PC-3 (cell line): ENCODE data around the gene HSFX2. TPM values are rescaled to one million over a fixed set of nuclear protein-coding genes. Genes with fewer than 3 reads are reported as not detected.
A peak's percentile ranks its signal among the peaks of the same experiment; 100 is the strongest.

Source experiments
- ATAC-seq: fragments of 200-7000 bp; cut with Tn5 transposase; 2 replicates; pipeline ENCODE4 v1.9.1; 2020; ENCODE audit warnings: mild to moderate bottlenecking, moderate library complexity
- BruUV-seq: library from RNA; stranded (reverse); fragments of 400-500 nt; replicated peaks from 2 replicates; lab custom pipeline; 2021; lab: Mats Ljungman, UMichigan
- CTCF ChIA-PET: fragments of 300-600 bp; sonication (Branson Sonifier 250); formaldehyde crosslinking; loops from one replicate; lab custom pipeline; 2022; ENCODE audit warnings: antibody characterized with exemption; lab: Charles Lee
- POLR2A ChIA-PET: fragments of 300-600 bp; sonication (Branson Sonifier 250); formaldehyde crosslinking; loops from one replicate; lab custom pipeline; 2022; ENCODE audit warnings: antibody characterized with exemption; ENCODE audit not compliant: unreplicated experiment; lab: Charles Lee
- DNase-seq: peaks from one replicate; pipeline ENCODE4 v3.0.0-alpha.2; 2015
- H2AFZ ChIP-seq: fragments of 300-600 bp; sonication (generic); 2 replicates; pipeline ENCODE4 v1.6.0; 2016; ENCODE audit warnings: antibody characterized with exemption, low read length
- H3F3A ChIP-seq: fragments of 300-600 bp; sonication (generic); one replicate; pipeline ENCODE4 v1.6.0; 2017; ENCODE audit warnings: antibody characterized with exemption, low read length, control low read depth, mild to moderate bottlenecking; ENCODE audit not compliant: unreplicated experiment
- H3K27ac ChIP-seq: fragments of 300-600 bp; sonication (generic); 2 replicates; pipeline ENCODE4 v1.5.1; 2016; ENCODE audit warnings: mild to moderate bottlenecking, low read length
- H3K27me3 ChIP-seq: fragments of 300-600 bp; sonication (generic); 2 replicates; pipeline ENCODE4 v1.6.1; 2016; ENCODE audit warnings: low read length, mixed read lengths
- H3K36me3 ChIP-seq: fragments of 300-600 bp; sonication (generic); 2 replicates; pipeline ENCODE4 v1.6.1; 2016; ENCODE audit warnings: low read depth, mixed run types, low read length, mixed read lengths
- H3K4me1 ChIP-seq: fragments of 300-600 bp; sonication (generic); 2 replicates; pipeline ENCODE4 v1.5.1; 2016; ENCODE audit warnings: low read length; ENCODE audit not compliant: insufficient read depth
- H3K4me2 ChIP-seq: fragments of 300-600 bp; sonication (generic); 2 replicates; pipeline ENCODE4 v1.6.0; 2016; ENCODE audit warnings: low read length
- H3K4me3 ChIP-seq: fragments of 300-600 bp; sonication (generic); 2 replicates; pipeline ENCODE4 v1.5.1; 2016; ENCODE audit warnings: mild to moderate bottlenecking, low read length, mixed read lengths
- H3K79me2 ChIP-seq: fragments of 300-600 bp; sonication (generic); 2 replicates; pipeline ENCODE4 v1.6.1; 2017; ENCODE audit warnings: low read length, mixed read lengths
- H3K9ac ChIP-seq: fragments of 300-600 bp; sonication (generic); 2 replicates; pipeline ENCODE4 v1.6.0; 2016; ENCODE audit warnings: mild to moderate bottlenecking, low read length
- H3K9me2 ChIP-seq: fragments of 300-600 bp; sonication (generic); replicated peaks from 2 replicates; pipeline ENCODE4 v1.6.1; 2016; ENCODE audit warnings: mixed run types, low read length, mixed read lengths
- H3K9me3 ChIP-seq: fragments of 300-600 bp; sonication (generic); 2 replicates; pipeline ENCODE4 v1.6.1; 2016; ENCODE audit warnings: low read length, mixed read lengths
- H4K20me1 ChIP-seq: fragments of 300-600 bp; sonication (generic); 2 replicates; pipeline ENCODE4 v1.6.1; 2016; ENCODE audit warnings: low read length, mixed read lengths
- CTCF ChIP-seq: fragments of 300-600 bp; sonication (generic); conservative IDR thresholded peaks from 2 replicates; pipeline ENCODE4 v1.5.1; 2017; ENCODE audit warnings: antibody characterized with exemption, low read depth, mild to moderate bottlenecking, low read length
- EZH2 ChIP-seq: fragments of 300-600 bp; sonication (generic); IDR thresholded peaks from one replicate; pipeline ENCODE4 v1.6.1; 2017; ENCODE audit warnings: antibody characterized with exemption, mild to moderate bottlenecking, low read length; ENCODE audit not compliant: unreplicated experiment
- EZH2phosphoT487 ChIP-seq: fragments of 300-600 bp; sonication (generic); IDR thresholded peaks from 2 replicates; pipeline ENCODE4 v1.6.1; 2018; ENCODE audit warnings: mild to moderate bottlenecking, antibody characterized with exemption, low read length, borderline replicate concordance
- intact Hi-C: fragments of 100-400 bp; cut with micrococcal nuclease; formaldehyde crosslinking; loops from 2 replicates; pipeline ENCODE4 v1.9.0; 2023
- total RNA-seq: library from RNA; depleted of rRNA; stranded (reverse); fragments of >200 nt; gene quantifications from 2 replicates; pipeline ENCODE4 v1.2.3, GENCODE V29; 2014

The HSFX2 gene
- total RNA-seq, 1 experiment from 2014 or later, result not detected

GRCh38 chrX:149571770-149572169 is 23.3 kb downstream of the HSFX2 start:
- intact Hi-C loops, result no loop called here
- H3K9me2 ChIP-seq, result no peaks in the 10 kb centered on the region
- H3K9me3 ChIP-seq, result no peaks in the 10 kb centered on the region
- ChIA-PET CTCF (no interaction called here), POLR2A (no interaction called here)
- H3K27me3 ChIP-seq, result no peaks in the 10 kb centered on the region
- no peaks in the 10 kb centered on the region for H3K79me2 ChIP-seq
- no peak overlapping the region for H3K27ac ChIP-seq
- no peaks in the 10 kb centered on the region for H3K4me1 ChIP-seq
- no peak overlapping the region for H2AFZ ChIP-seq
- BruUV-seq, result no TSS peak
- DNase-seq (peak; percentile 0), ATAC-seq (no peak)
- H4K20me1 ChIP-seq, result no peaks in the 10 kb centered on the region
- H3F3A ChIP-seq, result no peaks in the 10 kb centered on the region
- no peak overlapping the region for H3K4me3 ChIP-seq
- no peaks in the 10 kb centered on the region for H3K36me3 ChIP-seq
- no peak overlapping the region for H3K9ac ChIP-seq
- H3K4me2 ChIP-seq, result no peak overlapping the region
- no peak for TF ChIP-seq EZH2
- TF ChIP-seq EZH2phosphoT487, result no peak
- no peak for TF ChIP-seq CTCF

GRCh38 chrX:149570668-149571067 is 24.4 kb downstream of the HSFX2 start:
- H3K79me2 ChIP-seq, result no peaks in the 10 kb centered on the region
- no peak overlapping the region for H2AFZ ChIP-seq
- H3K9me2 ChIP-seq, result no peaks in the 10 kb centered on the region
- ChIA-PET CTCF (no interaction called here), POLR2A (no interaction called here)
- no peaks in the 10 kb centered on the region for H3K9me3 ChIP-seq
- no peaks in the 10 kb centered on the region for H3K4me1 ChIP-seq
- no peak overlapping the region for H3K4me3 ChIP-seq
- TF ChIP-seq EZH2, result no peak
- TF ChIP-seq CTCF, result no peak
- no peak for TF ChIP-seq EZH2phosphoT487
- H3K4me2 ChIP-seq, result no peak overlapping the region
- intact Hi-C loops, result no loop called here
- H3F3A ChIP-seq, result no peaks in the 10 kb centered on the region
- H3K36me3 ChIP-seq, result no peaks in the 10 kb centered on the region
- ATAC-seq (no peak), DNase-seq (peak; percentile 50)
- no peak overlapping the region for H3K27ac ChIP-seq
- BruUV-seq, result no TSS peak
- no peak overlapping the region for H3K9ac ChIP-seq
- H4K20me1 ChIP-seq, result no peaks in the 10 kb centered on the region
- H3K27me3 ChIP-seq, result no peaks in the 10 kb centered on the region

- POLR2A ChIA-PET, result no interaction called here
- Histone ChIP-seq H3K4me3 (no peak overlapping the region), H3K9me2 (no peaks in the 10 kb centered on the region), H3K27me3 (no peaks in the 10 kb centered on the region), H3K4me1 (no peaks in the 10 kb centered on the region), H3K9me3 (no peaks in the 10 kb centered on the region), H4K20me1 (no peaks in the 10 kb centered on the region), H3K9ac (no peak overlapping the region), H3K4me2 (no peak overlapping the region), H2AFZ (no peak overlapping the region), H3F3A (no peaks in the 10 kb centered on the region), H3K79me2 (no peaks in the 10 kb centered on the region), H3K36me3 (no peaks in the 10 kb centered on the region), H3K27ac (no peak overlapping the region)
- no TSS peak for BruUV-seq
- CTCF ChIA-PET, result no interaction called here
- intact Hi-C loops, result no loop called here
- TF ChIP-seq CTCF (no peak), EZH2phosphoT487 (no peak), EZH2 (no peak)
- ATAC-seq, result no peak
- peak; percentile 1 for DNase-seq
Observed at GRCh38 chrX:149569770-149570169, 25.3 kb downstream of the HSFX2 start.
